ENCODE measurements around the gene POLR2E. TPM values are rescaled to one million over a fixed set of nuclear protein-coding genes. Genes with fewer than 3 reads are reported as not detected.

The POLR2E gene
- 371 and 410 TPM in 2 replicates for total RNA-seq
- polyA plus RNA-seq = 409 and 487 TPM in 2 replicates

- Histone ChIP-seq H3K4me1 (ENCODE audit: low read depth) (peaks cover 6% of the 10 kb centered on the region), H3K9me3 (ENCODE audit: low read depth) (no peaks in the 10 kb centered on the region), H3K27me3 (no peaks in the 10 kb centered on the region), H3K4me3 (peak within 1 kb of the TSS; percentile 73), H3K27ac (peak within 1 kb of the TSS; percentile 33), H3K36me3 (peaks cover 14% of the 10 kb centered on the region)
- DNase-seq (ENCODE audit: low read depth in 1 of 2, low spot score in 1 of 2) = peak; percentile 99
- TF ChIP-seq, protein P1, sequence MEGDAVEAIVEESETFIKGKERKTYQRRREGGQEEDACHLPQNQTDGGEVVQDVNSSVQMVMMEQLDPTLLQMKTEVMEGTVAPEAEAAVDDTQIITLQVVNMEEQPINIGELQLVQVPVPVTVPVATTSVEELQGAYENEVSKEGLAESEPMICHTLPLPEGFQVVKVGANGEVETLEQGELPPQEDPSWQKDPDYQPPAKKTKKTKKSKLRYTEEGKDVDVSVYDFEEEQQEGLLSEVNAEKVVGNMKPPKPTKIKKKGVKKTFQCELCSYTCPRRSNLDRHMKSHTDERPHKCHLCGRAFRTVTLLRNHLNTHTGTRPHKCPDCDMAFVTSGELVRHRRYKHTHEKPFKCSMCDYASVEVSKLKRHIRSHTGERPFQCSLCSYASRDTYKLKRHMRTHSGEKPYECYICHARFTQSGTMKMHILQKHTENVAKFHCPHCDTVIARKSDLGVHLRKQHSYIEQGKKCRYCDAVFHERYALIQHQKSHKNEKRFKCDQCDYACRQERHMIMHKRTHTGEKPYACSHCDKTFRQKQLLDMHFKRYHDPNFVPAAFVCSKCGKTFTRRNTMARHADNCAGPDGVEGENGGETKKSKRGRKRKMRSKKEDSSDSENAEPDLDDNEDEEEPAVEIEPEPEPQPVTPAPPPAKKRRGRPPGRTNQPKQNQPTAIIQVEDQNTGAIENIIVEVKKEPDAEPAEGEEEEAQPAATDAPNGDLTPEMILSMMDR (IDR thresholded peaks at IDR 0.05; ENCODE audit: low read depth, low read length) = no peak
Observed at GRCh38 chr19:1094978-1095701, at the start of gene POLR2E. Gene POLR2E, minus strand, starts transcription at chr19:1095375. Its CDS starts 60 bp downstream, at chr19:1095315.

DNA sequence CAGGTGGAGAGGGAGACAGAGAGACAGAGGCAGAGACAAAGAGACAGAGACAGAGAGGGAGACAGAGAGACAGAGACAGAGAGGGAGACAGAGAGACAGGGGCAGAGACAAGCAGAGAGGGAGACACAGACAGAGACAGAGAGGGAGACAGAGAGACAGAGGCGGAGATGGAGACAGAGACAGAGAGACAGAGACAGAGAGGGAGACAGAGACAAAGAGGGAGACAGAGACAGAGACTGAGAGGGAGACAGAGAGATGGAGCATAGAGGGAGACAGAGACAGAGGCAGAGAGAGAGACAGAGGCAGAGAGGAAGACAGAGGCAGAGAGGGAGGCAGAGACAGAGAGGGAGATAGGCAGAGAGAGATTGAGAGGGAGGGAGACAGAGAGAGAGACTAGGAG is 49.6 kb upstream of the POLR2E start:
- TF ChIP-seq, protein P1 (IDR thresholded peaks at IDR 0.05; ENCODE audit: low read depth, low read length) = no peak
- H3K27me3 ChIP-seq = no peaks in the 10 kb centered on the region
- no peaks in the 10 kb centered on the region for H3K36me3 ChIP-seq
- no peak overlapping the region for H3K4me3 ChIP-seq
- H3K9me3 ChIP-seq (ENCODE audit: low read depth) = no peaks in the 10 kb centered on the region
- no peak overlapping the region for H3K27ac ChIP-seq
- no peak for DNase-seq (ENCODE audit: low read depth in 1 of 2, low spot score in 1 of 2)
- no peaks in the 10 kb centered on the region for H3K4me1 ChIP-seq (ENCODE audit: low read depth)

DNA sequence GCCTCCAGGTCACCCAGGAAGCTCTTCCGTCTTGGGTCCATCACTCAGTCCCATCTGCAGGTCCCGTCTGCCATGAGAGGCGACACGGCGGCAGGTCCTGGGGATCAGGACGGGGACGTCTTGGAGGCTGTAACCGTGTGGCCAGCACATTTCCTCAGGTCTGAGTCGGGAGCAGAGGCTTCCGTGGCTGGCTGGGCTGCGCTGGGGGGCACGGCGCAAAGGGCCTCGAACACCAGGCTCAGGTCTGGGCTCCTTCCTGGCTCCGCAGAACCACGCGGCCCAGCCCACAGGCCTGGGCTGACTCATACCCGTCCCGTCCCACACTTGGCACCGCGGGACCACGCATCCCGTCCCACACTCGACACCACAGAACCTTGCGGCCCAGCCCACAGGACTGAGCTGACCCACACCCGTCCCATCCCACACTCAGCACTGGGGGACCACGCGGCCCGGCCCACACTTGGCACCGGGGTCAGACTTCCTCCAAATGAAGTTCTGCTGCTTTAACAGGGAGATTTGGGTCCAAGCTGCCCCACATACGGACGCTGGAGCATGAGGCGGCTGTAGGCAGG is 48.7 kb upstream of the POLR2E start:
- no peak overlapping the region for H3K27ac ChIP-seq
- no peak overlapping the region for H3K4me3 ChIP-seq
- TF ChIP-seq, protein P1 (IDR thresholded peaks at IDR 0.05; ENCODE audit: low read depth, low read length) = no peak
- no peaks in the 10 kb centered on the region for H3K27me3 ChIP-seq
- H3K36me3 ChIP-seq = no peaks in the 10 kb centered on the region
- H3K9me3 ChIP-seq (ENCODE audit: low read depth) = no peaks in the 10 kb centered on the region
- no peak for DNase-seq (ENCODE audit: low read depth in 1 of 2, low spot score in 1 of 2)
- no peaks in the 10 kb centered on the region for H3K4me1 ChIP-seq (ENCODE audit: low read depth)

GRCh38 chr19:1141944-1142343 is 46.8 kb upstream of the POLR2E start:
- Histone ChIP-seq H3K4me3 (no peak overlapping the region), H3K4me1 (ENCODE audit: low read depth) (no peaks in the 10 kb centered on the region), H3K36me3 (no peaks in the 10 kb centered on the region), H3K27me3 (no peaks in the 10 kb centered on the region), H3K9me3 (ENCODE audit: low read depth) (no peaks in the 10 kb centered on the region), H3K27ac (no peak overlapping the region)
- DNase-seq (ENCODE audit: low read depth in 1 of 2, low spot score in 1 of 2) = no peak
- TF ChIP-seq, protein P1 (IDR thresholded peaks at IDR 0.05; ENCODE audit: low read depth, low read length) = no peak

DNA sequence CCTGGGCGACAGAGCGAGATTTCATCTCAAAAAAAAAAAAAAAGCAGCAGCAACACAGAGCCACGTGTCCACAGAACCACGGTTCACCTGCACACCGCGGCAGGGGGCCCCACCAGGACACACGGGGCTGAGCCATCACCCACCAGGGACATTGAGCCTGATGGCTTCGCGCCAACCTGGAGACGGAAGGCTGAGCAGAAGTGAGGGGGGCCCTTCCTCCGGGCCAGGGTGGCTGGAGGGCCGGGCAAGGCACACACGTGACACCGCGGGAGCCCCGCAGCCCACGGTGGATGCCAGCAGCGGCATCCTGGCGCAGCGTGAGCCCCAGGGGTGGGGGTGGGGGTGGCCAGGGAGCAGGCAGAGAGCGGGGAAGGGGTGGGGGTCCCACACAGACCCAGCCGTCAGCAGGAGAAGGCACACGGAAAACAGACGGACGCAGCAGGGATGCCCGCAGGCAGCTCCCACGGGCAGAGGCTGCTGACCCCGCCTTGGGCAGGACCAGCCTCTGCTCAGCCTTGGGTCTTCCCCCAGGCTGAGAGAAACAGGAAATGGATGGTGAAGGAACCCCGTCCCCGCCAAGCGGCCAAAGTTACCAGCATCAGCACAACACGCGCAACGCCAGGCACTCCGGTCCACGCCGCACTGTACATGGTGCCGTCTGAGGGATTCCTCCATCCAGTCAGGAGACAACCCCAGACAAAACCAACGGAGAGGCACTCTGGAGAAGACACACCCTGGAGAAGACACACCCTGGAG is 45.3 kb upstream of the POLR2E start:
- Histone ChIP-seq H3K27ac (no peak overlapping the region), H3K27me3 (no peaks in the 10 kb centered on the region), H3K9me3 (ENCODE audit: low read depth) (no peaks in the 10 kb centered on the region), H3K4me3 (no peak overlapping the region), H3K36me3 (no peaks in the 10 kb centered on the region), H3K4me1 (ENCODE audit: low read depth) (no peaks in the 10 kb centered on the region)
- TF ChIP-seq, protein P1 (IDR thresholded peaks at IDR 0.05; ENCODE audit: low read depth, low read length) = no peak
- DNase-seq (ENCODE audit: low read depth in 1 of 2, low spot score in 1 of 2) = no peak

All from cardiac muscle cell (in vitro differentiated cells and primary cell).